Thymus (tissue), 14 donors: Measurements from ENCODE around the gene DPY30. TPM values are rescaled to one million over a fixed set of nuclear protein-coding genes. Genes with fewer than 3 reads are reported as not detected.

Source experiments
- DNase-seq, 9 donors: peaks; one replicate each; pipeline ENCODE4 v3.0.0-alpha.2; 2013; ENCODE audit warnings: low spot score in 9 of 9, low read depth in 6 of 9, missing footprints in 1 of 9
- H3K27ac ChIP-seq, 2 donors: one replicate each; pipeline ENCODE4 v1.5.1; 2013; ENCODE audit warnings: control low read depth in 1 of 2, low read depth in 1 of 2, low read length in 1 of 2, mild to moderate bottlenecking in 1 of 2, moderate library complexity in 1 of 2
- H3K27me3 ChIP-seq, 2 donors: one replicate each; pipeline ENCODE4 v1.5.1; 2013; ENCODE audit warnings: low read length in 1 of 2; ENCODE audit not compliant: control insufficient read depth in 2 of 2, insufficient read depth in 1 of 2
- H3K36me3 ChIP-seq, 2 donors: one replicate each; pipeline ENCODE4 v1.5.1; 2013; ENCODE audit warnings: low read length in 1 of 2, mild to moderate bottlenecking in 1 of 2, moderate library complexity in 1 of 2; ENCODE audit not compliant: control insufficient read depth in 2 of 2, insufficient read depth in 2 of 2
- H3K4me1 ChIP-seq, 2 donors: one replicate each; pipeline ENCODE4 v1.5.1; 2013; ENCODE audit warnings: low read length in 2 of 2; ENCODE audit not compliant: control insufficient read depth in 2 of 2, insufficient read depth in 2 of 2
- H3K4me3 ChIP-seq, 2 donors: one replicate each; pipeline ENCODE4 v1.5.1; 2013; ENCODE audit warnings: low read length in 2 of 2, control low read depth in 1 of 2, mild to moderate bottlenecking in 1 of 2
- H3K9me3 ChIP-seq, 2 donors: one replicate each; pipeline ENCODE4 v1.5.1; 2013; ENCODE audit warnings: low read length in 1 of 2, mild to moderate bottlenecking in 1 of 2; ENCODE audit not compliant: control insufficient read depth in 2 of 2, insufficient read depth in 1 of 2
- WGBS: extraction: QIAGEN DNeasy Blood & Tissue Kit; methylation state at CpG from one replicate; pipeline ENCODE4 v1.1.7; 2013; 5-methylcytosine and 5-hydroxymethylcytosine counted together
- long read RNA-seq, 10 donors: transcript quantifications; one replicate each; lab custom pipeline, GENCODE V29; 2026
- polyA plus RNA-seq: library from polyadenylated mRNA; stranded (reverse); fragments of 200-250 nt; gene quantifications from one replicate; pipeline ENCODE4 v1.2.3, GENCODE V29; 2013
- total RNA-seq: library from RNA; stranded (reverse); fragments of 120-200 nt; gene quantifications from one replicate; pipeline ENCODE4 v1.2.4, GENCODE V29; 2013
- donor health status: healthy.

The DPY30 gene
- total RNA-seq (72.3 TPM), polyA plus RNA-seq (147 TPM)
- long read RNA-seq, donor 1, partial matches to known transcripts, result 0 of 4 reads
- long read RNA-seq, donor 1, other reads (novel, unspliced or antisense), result 0 of 4 reads
- long read RNA-seq, donor 2, transcript DPY30-202 (5 exons, 708 nt), result major isoform, 92 of 106 reads
- long read RNA-seq, donor 2, partial matches to known transcripts, result 7 of 106 reads
- long read RNA-seq, donor 2, other reads (novel, unspliced or antisense), result 0 of 106 reads
- long read RNA-seq, donor 3, transcript DPY30-202 (5 exons, 708 nt), result major isoform, 113 of 152 reads
- long read RNA-seq, donor 3, partial matches to known transcripts, result 35 of 152 reads
- long read RNA-seq, donor 3, other reads (novel, unspliced or antisense), result 0 of 152 reads
- long read RNA-seq, donor 4, transcript DPY30-202 (5 exons, 708 nt), result major isoform, 28 of 30 reads
- long read RNA-seq, donor 4, partial matches to known transcripts, result 0 of 30 reads
- long read RNA-seq, donor 4, other reads (novel, unspliced or antisense), result 0 of 30 reads
- long read RNA-seq, donor 5, transcript DPY30-202 (5 exons, 708 nt), result major isoform, 120 of 158 reads
- long read RNA-seq, donor 5, transcript DPY30-201 (5 exons, 631 nt), result minor isoform, 6 of 158 reads
- long read RNA-seq, donor 5, transcript DPY30-203 (6 exons, 523 nt), result minor isoform, 9 of 158 reads
- long read RNA-seq, donor 5, partial matches to known transcripts, result 23 of 158 reads
- long read RNA-seq, donor 5, other reads (novel, unspliced or antisense), result 0 of 158 reads
- long read RNA-seq, donor 6, transcript DPY30-202 (5 exons, 708 nt), result major isoform, 58 of 66 reads
- long read RNA-seq, donor 6, partial matches to known transcripts, result 0 of 66 reads
- long read RNA-seq, donor 6, other reads (novel, unspliced or antisense), result 0 of 66 reads
- long read RNA-seq, donor 7, transcript DPY30-202 (5 exons, 708 nt), result major isoform, 61 of 73 reads
- long read RNA-seq, donor 7, partial matches to known transcripts, result 7 of 73 reads
- long read RNA-seq, donor 7, other reads (novel, unspliced or antisense), result 0 of 73 reads
- long read RNA-seq, donor 8, transcript DPY30-202 (5 exons, 708 nt), result major isoform, 27 of 30 reads
- long read RNA-seq, donor 8, partial matches to known transcripts, result 0 of 30 reads
- long read RNA-seq, donor 8, other reads (novel, unspliced or antisense), result 0 of 30 reads
- long read RNA-seq, donor 9, transcript DPY30-202 (5 exons, 708 nt), result major isoform, 30 of 32 reads
- long read RNA-seq, donor 9, partial matches to known transcripts, result 0 of 32 reads
- long read RNA-seq, donor 9, other reads (novel, unspliced or antisense), result 0 of 32 reads
- long read RNA-seq, donor 10, transcript DPY30-202 (5 exons, 708 nt), result major isoform, 39 of 48 reads
- long read RNA-seq, donor 10, partial matches to known transcripts, result 6 of 48 reads
- long read RNA-seq, donor 10, other reads (novel, unspliced or antisense), result 0 of 48 reads

DNA sequence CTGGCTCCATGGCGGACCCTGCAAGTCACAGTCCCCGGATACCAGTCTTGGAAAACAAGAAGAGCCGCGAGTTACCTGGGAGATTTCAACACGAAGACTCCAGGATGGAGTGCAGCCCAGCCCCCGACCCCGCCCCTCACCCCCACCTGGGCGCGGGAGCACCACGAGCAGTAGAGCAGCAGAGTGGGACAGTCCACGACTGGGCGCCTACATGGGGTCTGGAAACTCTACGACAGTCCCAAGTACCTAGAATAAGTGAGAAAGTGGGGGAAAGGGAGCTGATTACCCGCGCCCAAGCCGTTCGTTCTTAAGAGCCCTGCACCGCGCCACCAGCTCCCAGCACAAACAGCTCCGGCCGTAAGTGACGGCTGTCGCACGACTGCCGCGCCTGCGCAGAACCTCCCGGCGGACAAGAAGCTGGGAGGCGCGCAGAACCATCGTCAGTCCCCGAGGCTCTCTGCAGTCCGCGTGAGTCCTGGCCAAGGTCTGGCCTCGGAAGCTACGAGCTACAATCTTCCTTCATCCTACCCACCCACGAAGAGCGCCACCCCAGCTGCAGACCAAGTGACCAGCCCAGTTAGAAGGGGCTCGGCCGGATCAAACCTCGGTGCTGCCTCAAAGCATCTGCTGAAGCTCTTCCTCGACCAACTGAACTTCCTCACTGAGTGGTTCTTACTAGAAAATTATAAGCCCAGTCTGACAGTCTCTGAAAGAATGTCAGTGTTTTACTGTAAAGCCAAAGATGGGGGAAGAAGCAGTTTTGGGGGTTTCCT lies at the start of gene DPY30:
DPY30 (minus strand) TSS at position 359 of the 773 bp plus-strand sequence; CDS start at position 10, 349 bp downstream.
- Histone ChIP-seq H3K36me3 (peaks cover 0 to 3% of the 10 kb centered on the region in 2 donors), H3K27me3 (no peaks in the 10 kb centered on the region), H3K9me3 (no peaks in the 10 kb centered on the region), H3K27ac (peak within 1 kb of the TSS; percentile 89 to 96), H3K4me3 (peak within 1 kb of the TSS; percentile 80 to 91), H3K4me1 (peaks cover 0 to 6% of the 10 kb centered on the region in 2 donors)
- under 1% methylated on average over 43 of the region's 43 CpGs for WGBS
- peak; percentile 81 to 95 (median 91) for DNase-seq

DNA sequence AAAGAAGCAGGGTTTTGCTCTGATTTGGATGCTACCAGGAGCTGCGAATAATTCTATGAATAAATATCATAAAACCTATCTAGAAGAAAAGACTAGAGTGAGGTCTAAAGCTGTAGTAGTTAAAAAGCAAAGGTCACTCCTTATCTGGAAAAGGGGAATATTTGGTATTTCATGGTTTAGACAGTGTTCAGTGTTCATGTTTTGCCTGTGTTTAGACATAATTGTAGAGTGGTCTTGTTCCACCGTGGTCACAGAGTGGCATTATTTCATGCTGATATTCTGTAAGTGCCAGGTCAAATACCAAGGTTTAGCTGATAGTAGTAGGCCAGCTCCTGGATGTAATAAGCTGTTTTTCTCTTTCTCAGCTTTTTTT lies 34.5 kb upstream of the DPY30 start:
- Histone ChIP-seq H3K27me3 (no peaks in the 10 kb centered on the region), H3K27ac (no peak overlapping the region), H3K36me3 (peaks cover 6 to 10% of the 10 kb centered on the region in 2 donors), H3K9me3 (no peaks in the 10 kb centered on the region), H3K4me1 (no peaks in the 10 kb centered on the region), H3K4me3 (no peak overlapping the region)
- no peak for DNase-seq
- 98% methylated on average over 2 of the region's 2 CpGs for WGBS

DNA sequence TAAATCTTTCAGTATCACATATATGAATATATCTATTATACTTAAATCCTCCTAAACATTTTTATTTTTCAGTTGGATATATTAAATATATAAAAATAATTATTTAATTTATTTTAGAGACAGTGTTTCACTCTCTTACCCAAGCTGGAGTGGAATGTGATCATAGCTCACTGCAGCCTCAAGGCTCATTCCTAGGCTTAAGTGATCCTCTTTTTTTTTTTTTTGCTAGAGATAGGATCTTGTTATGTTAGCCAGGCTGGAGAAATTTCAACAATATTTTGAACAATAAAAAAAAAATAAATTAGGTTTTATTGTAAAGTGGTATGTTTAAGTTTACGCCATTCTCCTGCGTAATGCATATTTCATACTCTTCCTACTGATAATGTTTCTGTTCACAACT lies 27.9 kb upstream of the DPY30 start:
- Histone ChIP-seq H3K36me3 (no peaks in the 10 kb centered on the region), H3K4me3 (no peak overlapping the region), H3K9me3 (no peaks in the 10 kb centered on the region), H3K4me1 (peaks cover 2 to 6% of the 10 kb centered on the region in 2 donors), H3K27ac (no peak overlapping the region), H3K27me3 (no peaks in the 10 kb centered on the region)
- no peak for DNase-seq
- 98% methylated on average over 2 of the region's 2 CpGs for WGBS

DNA sequence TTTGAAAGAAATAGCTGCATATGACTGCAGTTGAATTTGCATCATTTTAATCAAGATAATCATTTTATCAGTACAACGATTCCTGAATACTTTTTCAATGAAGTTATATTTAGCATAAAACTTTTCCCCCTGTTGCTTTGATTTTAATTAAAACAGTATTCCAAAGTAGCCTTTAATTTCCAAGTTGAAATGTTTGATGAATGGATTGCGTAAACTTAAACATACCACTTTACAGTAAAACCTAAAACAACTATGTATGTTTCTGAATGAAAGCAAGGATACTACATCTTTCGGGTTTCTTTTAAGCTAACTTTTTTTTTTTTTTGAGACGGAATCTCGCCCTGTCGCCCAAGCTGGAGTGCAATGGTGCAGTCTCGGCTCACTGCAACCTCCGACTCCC lies 25.1 kb upstream of the DPY30 start:
- Histone ChIP-seq H3K27me3 (no peaks in the 10 kb centered on the region), H3K9me3 (no peaks in the 10 kb centered on the region), H3K4me3 (peak overlapping the region; percentile 76 to 85), H3K27ac (no peak overlapping the region), H3K4me1 (peaks cover 2 to 6% of the 10 kb centered on the region in 2 donors), H3K36me3 (no peaks in the 10 kb centered on the region)
- DNase-seq, result no peak
- WGBS, result 87% methylated on average over 8 of the region's 8 CpGs

DNA sequence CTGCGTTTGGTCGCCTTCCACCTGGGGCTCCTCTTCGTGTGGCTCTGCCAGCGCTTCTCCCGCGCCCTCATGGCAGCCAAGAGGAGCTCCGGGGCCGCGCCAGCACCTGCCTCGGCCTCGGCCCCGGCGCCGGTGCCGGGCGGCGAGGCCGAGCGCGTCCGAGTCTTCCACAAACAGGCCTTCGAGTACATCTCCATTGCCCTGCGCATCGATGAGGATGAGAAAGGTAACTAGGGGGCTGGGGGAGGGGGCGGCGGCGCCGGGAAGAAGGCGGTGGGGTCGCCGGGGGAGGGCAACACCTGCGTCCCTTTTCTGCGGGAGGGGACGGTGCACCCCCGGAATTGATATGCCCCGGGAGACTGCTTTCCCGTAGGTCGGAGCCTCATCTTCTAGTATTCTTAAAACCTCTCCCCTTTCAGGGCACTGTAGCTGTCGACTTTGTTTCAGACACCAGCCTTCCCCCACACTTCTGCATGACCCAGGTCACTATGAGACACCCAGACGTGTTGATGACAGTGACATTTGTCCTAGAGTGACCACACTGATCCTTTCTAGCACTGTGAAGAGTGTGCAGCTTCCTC lies 24.5 kb upstream of the DPY30 start:
- H3K4me3 ChIP-seq, result peak overlapping the region; percentile 76 to 85
- DNase-seq, result peak in 4 of 9 donors; percentile 26 to 47 (median 27)
- peak overlapping the region; percentile 91 for H3K27ac ChIP-seq
- no peaks in the 10 kb centered on the region for H3K9me3 ChIP-seq
- WGBS, result under 1% methylated on average over 40 of the region's 40 CpGs
- H3K36me3 ChIP-seq, result no peaks in the 10 kb centered on the region
- H3K4me1 ChIP-seq, result peaks cover 2 to 6% of the 10 kb centered on the region in 2 donors
- H3K27me3 ChIP-seq, result no peaks in the 10 kb centered on the region

DNA sequence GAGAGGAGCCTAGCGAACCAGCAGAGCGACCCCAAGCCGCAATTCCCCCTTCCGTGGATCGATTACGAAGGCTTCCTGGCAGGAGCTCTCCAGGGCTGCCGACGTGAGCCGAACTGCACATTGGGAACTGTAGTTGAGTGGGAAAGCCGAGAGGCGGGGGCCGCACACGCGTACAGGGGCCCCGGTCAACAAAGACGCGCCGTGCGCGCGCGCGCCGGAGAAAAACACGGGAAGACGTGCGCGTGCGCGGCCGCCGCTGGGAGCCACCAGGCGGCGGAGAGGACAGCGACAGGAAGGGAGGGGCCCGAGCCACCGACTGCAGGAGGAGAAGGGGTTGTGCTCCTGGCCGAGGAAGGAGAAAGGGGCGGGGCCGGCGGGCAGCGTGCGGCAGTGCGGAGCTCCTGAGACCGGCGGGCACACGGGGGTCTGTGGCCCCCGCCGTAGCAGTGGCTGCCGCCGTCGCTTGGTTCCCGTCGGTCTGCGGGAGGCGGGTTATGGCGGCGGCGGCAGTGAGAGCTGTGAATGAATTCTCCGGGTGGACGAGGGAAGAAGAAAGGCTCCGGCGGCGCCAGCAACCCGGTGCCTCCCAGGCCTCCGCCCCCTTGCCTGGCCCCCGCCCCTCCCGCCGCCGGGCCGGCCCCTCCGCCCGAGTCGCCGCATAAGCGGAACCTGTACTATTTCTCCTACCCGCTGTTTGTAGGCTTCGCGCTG lies 23.9 kb upstream of the DPY30 start, which contains the start of gene SPAST:
SPAST (plus strand) TSS at position 247 of the 711 bp plus-strand sequence; CDS start at position 523, 276 bp downstream.
- peak; percentile 83 to 98 (median 95) for DNase-seq
- under 1% methylated on average over 79 of the region's 79 CpGs for WGBS
- Histone ChIP-seq H3K4me3 (peak within 1 kb of the TSS; percentile 76 to 85), H3K36me3 (no peaks in the 10 kb centered on the region), H3K27me3 (no peaks in the 10 kb centered on the region), H3K27ac (peak within 1 kb of the TSS; percentile 91), H3K4me1 (peaks cover 2 to 6% of the 10 kb centered on the region in 2 donors), H3K9me3 (no peaks in the 10 kb centered on the region)

DNA sequence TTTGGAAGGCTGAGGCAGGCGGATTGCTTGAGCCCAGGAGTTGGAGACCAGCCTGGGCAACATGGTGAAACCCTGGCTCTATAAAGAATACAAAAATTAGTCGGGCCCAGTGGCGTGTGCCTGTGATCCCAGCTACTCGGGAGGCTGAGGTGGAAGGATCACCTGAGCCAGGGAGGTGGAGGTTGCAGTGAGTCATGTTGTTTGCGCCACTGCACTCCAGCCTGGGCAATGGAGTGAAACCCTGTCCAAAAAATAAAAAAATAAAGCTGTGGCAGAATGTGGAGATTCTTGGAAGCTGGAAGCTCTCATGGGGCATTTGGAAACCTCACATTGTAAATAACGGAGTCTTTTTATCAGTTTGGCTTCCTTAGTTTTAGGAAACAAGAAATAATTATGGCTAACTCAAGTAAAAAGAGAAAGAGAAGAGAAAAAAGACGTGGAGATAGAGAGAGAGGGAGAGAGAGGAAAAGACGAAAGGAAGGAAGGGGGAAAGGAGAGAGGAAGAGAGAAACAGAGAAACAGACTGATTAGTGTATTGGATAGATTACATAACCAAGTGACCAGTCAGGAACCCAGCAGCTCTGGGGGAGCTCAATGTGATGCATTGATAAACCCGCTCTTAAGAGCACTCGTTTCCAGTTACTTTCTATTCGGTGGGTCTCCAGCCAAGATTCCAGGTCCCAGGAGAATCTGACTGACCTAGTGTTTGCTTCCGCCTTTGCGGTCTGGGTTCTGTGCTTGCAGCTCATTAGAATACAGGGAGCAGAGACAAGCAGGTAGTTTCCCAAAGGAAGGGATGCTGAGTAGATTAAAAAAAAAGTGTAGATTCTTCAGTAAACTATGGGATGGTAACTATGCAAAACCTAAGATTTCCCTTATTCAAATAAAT lies 22.6 kb upstream of the DPY30 start:
- Histone ChIP-seq H3K36me3 (no peaks in the 10 kb centered on the region), H3K4me1 (peaks cover 2 to 6% of the 10 kb centered on the region in 2 donors), H3K27ac (no peak overlapping the region), H3K9me3 (no peaks in the 10 kb centered on the region), H3K4me3 (peak overlapping the region; percentile 76 to 85), H3K27me3 (no peaks in the 10 kb centered on the region)
- 51% methylated on average over 13 of the region's 13 CpGs for WGBS
- DNase-seq, result peak in 4 of 9 donors; percentile 5 to 31 (median 10)
